ELR (cell line): Measurements from ENCODE around the gene SYT1.

Experiments
- DNase-seq: peaks from one replicate; pipeline ENCODE4 v3.0.0-alpha.2; 2015; ENCODE audit warnings: low read depth

SYT1 gene

DNA sequence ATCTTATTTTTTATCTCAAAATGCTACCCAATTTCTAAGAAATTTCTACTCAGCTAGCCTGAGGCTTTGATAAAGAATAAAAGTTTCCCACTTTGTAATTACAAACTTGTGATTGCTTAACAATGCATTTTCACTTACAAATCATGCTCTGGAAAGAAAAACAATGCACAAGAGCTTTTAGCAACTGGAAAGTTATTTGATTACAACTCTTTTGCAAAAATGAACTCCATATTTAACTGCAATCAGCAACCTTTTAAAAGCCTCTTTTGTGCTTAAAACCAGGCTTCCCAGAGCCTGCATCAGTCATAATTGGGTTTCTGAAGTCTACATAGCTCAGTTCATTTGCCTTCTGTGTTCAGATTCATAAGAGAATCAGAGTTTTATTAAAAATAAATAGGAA, 431.0 kb downstream of the SYT1 start:
- DNase-seq = no peak

DNA sequence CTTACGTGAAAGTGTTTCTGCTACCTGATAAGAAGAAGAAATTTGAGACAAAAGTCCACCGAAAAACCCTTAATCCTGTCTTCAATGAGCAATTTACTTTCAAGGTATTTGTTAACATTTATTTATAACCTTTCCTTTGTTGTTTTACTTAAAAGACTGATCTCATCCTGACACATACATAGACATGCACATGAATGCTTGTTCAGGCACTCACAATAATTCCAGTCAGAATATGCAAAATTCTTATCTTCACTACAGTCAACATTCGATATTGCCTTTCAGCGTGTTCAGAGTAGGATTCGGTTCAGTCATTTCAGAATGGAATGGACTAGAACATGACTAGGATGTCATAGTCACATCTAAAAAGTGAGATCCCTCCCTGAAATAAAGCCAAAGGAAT, 431.6 kb downstream of the SYT1 start:
- DNase-seq = peak; percentile 38

DNA sequence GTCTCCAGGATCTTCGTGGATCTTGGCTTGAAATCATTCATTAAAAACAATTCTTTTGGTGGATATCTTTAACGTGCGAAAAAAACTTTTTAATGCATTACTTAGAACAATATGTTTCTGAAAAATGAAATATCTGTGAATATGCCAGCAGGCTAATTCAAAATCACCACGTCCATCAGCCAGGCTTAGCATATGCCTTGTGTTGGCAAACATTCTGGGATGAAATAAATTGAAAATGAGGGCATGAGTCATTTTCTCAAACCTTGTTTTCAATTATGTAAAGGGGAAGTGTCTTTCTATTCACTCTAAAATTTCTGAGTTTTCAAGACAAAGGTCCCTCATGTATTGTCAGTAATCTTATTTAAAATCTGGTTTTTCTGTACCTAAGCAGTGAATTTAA, 432.3 kb downstream of the SYT1 start:
- no peak for DNase-seq

DNA sequence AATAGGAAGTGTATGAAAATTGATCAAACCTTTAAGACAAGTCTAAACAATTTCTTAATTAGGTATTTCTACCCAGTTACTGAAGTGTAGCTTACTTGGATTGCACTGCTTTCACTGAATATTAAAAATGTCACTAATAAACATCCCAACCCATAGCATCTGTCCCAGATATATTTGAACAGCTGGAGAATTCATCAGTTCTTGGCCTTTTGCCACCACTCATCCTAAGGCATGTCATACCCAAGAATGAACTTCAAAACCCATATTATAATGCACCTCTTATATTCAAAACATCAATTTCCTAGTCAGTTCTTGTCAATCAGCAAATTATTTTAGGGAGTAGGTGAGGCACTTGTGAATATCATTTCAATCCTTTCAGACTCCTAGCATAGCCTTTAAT, 433.9 kb downstream of the SYT1 start:
- no peak for DNase-seq

DNA sequence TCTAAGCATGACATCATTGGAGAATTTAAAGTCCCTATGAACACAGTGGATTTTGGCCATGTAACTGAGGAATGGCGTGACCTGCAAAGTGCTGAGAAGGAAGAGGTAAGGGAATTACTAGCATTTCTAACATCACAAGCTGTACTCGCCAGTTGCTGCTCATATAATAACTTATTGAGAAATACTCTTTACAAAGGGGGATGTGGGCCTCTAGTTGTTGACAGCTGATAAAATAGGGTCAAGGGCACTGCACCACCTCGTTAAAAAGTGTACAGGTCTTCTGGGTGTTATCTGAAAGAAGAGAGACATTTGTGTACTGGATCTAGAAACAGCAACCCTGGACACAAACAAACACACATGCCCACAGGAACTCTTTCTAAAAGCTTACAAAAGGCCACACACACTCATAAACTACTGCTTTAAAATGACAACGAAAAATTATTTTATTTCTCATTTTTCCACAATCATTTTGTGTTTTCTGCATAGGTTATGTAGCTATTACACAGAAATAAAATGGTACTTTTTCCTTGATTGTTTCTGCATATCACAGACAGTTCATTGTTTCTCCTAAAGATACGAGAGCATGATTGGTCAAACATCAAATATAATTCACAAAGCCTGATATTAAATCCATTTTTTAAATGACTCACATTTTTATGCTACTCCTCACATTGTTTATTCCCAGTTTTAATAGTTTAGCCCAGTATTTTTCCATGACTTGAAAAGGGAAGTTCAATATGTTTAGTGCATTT, 435.0 kb downstream of the SYT1 start:
- no peak for DNase-seq

- DNase-seq = peak; percentile 51
Observed at GRCh38 chr12:79300199-79300568, 435.6 kb downstream of the SYT1 start.

GRCh38 chr12:79301181-79301580, 436.6 kb downstream of the SYT1 start:
- DNase-seq = no peak

DNA sequence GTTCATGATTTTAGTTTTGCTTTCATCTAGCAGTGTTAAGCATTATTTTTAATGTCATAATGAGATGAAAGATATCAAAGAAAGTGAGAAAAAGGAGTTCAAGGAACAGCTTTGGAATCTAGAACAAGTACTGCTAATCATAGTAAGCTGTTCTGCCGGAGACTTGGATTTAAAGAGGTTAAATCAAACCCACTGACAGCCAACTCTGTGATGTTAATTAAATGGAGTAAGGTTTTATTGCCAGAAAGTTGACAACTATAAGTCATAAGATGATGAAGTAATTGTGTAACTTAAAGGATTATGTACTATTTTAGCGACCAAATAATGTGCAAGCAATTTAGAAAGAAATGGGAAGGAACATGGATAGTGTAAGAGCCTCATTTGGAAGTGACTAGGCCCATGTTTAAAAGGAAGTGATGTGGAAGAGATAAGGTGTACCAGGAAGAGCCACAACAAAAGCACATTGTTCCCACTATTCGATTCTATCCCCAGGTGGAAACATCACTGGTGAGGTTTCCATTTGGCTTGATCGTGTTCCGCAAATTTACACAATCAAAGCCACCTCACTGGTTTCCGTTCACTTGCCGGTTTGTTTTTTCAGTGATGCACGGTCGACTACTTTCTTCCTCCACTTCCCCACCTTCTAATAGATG, 437.7 kb downstream of the SYT1 start:
- no peak for DNase-seq

GRCh38 chr12:79307340-79307739, 442.8 kb downstream of the SYT1 start:
- no peak for DNase-seq

DNA sequence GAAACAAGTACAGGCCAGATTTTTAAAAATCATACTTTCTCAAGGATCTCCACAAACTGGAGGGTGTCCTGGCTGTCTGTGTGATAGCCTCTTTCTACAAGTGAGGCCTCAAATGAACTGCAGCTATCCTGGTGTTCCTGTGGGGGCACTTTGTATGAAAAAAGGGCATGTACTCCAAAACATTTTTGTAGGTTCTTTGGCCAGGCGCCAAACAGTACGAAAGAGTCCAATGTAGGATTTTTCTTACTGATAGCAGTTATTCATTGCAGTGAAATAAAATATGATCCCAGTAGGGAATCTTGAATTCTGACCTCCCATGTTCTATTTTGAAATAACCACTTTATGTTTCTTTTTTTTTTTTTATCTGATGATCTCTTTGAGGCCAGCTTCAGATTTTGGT, 444.5 kb downstream of the SYT1 start:
- DNase-seq = no peak

- DNase-seq = no peak
Observed at GRCh38 chr12:79317179-79317847, 452.7 kb downstream of the SYT1 start.

GRCh38 chr12:79322905-79323304, 458.3 kb downstream of the SYT1 start:
- no peak for DNase-seq

DNA sequence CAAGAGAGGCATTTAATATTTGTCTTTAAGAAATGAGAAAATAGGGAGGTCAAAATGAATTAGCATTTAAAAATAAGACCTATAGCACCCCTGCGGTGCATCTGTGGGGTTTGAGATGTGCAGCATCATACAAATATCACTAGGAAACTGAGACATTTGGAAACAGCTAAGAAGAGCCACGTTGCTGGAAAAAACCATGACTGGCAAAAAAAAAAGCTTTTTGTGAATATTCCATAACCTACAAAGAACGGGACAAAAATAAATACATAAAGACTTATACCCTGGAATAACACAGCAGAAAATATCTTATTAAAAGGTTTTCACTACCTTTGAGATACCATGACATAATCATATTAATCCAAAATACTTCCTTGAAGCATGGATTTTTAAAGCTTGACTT, 460.0 kb downstream of the SYT1 start:
- no peak for DNase-seq

DNA sequence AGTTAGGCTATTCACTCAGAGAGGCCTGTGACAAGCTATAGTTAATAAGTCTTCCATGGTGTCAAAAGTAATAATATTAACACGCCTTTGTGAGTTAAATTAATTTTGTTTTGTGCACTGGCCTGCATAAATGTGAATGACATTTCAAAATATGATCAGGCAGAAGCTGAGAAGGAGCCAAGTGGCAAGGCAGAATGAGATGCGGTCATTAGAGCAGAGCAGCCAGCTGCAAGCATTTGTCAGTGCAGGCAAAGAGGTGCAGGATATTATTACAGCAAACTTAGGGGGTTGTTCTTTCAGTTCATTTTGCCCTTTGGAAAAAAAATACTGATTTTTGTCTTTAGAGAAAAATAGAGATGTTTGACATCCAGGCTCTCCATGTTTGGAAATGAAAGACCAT, 461.6 kb downstream of the SYT1 start:
- no peak for DNase-seq

DNA sequence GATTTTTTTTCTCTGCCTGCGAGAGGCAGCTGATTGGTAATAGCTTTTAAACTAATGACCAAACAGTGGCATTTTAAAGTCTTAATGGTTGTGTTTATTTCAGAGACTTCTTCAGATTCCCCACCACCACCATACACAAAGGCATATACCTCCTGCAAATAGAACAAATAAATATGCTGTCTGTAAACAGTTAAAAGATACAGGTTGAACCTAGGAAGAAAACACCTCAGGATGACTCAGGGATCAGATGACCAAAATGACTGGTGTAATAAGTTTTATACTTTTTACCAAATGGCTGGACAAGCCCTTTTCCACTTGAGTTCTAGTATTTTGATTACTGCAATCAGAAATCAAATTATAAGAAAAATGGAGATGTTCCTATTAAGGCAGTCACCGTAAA, 462.1 kb downstream of the SYT1 start:
- DNase-seq = no peak

GRCh38 chr12:79327465-79327864, 462.9 kb downstream of the SYT1 start:
- no peak for DNase-seq

DNA sequence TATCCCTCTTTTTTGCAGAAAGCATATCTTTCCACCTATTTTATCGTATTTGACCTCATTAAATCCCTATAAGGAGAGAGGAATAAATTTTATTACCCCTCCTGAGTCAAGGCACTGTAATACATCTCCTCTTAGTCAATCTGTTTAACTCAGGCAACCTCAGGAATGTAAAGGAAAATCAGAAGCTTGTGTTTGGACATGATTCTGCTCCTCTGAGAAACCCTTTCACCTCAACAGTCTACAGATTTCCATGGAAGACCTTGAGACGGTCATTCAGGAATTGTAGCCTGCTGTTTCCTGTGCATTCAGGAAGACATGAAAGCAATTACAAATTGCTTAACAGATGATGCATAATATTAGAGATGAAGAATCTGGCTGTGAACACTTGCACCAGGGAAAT, 465.4 kb downstream of the SYT1 start:
- DNase-seq = peak; percentile 29

- DNase-seq = peak; percentile 3
Observed at GRCh38 chr12:79331870-79332269, 467.3 kb downstream of the SYT1 start.

DNA sequence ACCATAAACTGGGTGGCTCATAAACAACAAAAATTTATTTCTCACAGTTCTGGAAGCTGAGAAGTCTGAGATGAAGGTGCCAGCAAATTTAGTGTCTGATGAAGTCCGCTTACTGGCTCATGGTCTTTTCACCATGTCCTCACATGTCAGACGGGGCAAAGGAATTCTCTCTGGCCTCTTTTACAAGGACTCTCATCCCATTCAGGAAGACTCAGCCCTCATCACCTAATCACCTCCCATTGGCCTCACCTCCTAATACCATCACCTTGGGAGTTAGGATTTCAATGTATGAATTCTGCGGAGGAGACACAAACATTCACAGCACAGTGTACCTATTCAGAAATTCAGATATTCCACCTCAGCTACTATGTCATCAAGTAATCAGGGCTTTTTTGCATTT, 468.6 kb downstream of the SYT1 start:
- no peak for DNase-seq

DNA sequence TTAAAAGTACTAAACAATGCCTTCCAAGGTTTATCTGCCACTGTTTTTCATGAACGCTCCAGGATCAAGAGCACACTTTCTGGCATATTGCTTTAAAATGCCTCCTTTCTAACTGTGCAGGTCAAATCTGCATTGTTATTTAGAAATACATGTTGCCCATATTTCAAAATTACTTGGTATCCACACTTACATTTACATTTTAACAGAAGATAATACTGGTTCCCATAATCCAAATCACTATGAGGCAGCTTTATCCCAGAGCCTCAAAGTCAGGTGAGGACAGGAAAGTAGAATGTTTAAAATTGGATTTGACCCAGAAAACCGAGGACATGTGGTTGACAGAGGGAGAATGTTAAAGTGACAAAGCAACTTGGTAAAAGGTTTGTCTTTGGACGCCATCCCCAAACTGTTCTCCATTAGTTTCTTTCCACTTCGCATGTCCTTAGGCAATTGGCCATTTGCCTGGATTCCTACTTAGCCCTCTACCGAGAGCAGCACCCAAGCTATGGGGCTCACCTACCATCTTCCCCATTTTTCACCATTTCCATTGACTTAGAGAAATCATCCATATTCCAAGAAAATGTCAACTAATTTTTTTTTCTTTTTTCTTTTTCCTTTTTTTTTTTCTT, 473.2 kb downstream of the SYT1 start:
- no peak for DNase-seq

GRCh38 chr12:79344855-79345847, 480.6 kb downstream of the SYT1 start:
- peak; percentile 69 for DNase-seq

GRCh38 chr12:79347866-79348265, 483.3 kb downstream of the SYT1 start:
- no peak for DNase-seq
